ENCODE data around the gene KIF13A. TPM values are rescaled to one million over a fixed set of nuclear protein-coding genes. Genes with fewer than 3 reads are reported as not detected.

The KIF13A gene
- total and polyA plus RNA-seq, 2 experiments from 2014 or later: 8.4 to 28.2 TPM

GRCh38 chr6:17820055-17820454 is 167.4 kb downstream of the KIF13A start:
- Mint-ChIP-seq H3K27ac (peak overlapping the region; percentile 32), H3K36me3 (ENCODE audit: low read depth) (peaks cover 18% of the 10 kb centered on the region), H3K4me3 (no peak overlapping the region), H3K9me3 (no peaks in the 10 kb centered on the region), H3K27me3 (ENCODE audit: insufficient read depth, low read depth, poor library complexity) (peaks cover 2% of the 10 kb centered on the region), H3K4me1 (peaks cover 6% of the 10 kb centered on the region; the same call in 2 of the 3 replicates)
- ATAC-seq: peak; percentile 81
- Histone ChIP-seq H4K20me1 (replicated peaks; ENCODE audit: insufficient read depth) (no peaks in the 10 kb centered on the region), H3K4me2 (no peak overlapping the region), H3K4me3 (no peak overlapping the region), H3K79me2 (replicated peaks; ENCODE audit: insufficient read depth) (no peaks in the 10 kb centered on the region), H3K27ac (ENCODE audit: low read depth) (no peak overlapping the region; the same call in 1 of the 2 replicates), H3K27me3 (ENCODE audit: insufficient read depth) (no peaks in the 10 kb centered on the region), H3K9me2 (ENCODE audit: insufficient read depth) (no peaks in the 10 kb centered on the region), H3K36me3 (ENCODE audit: insufficient read depth) (no peaks in the 10 kb centered on the region; the same call in 1 of the 2 replicates), H2AFZ (no peak overlapping the region), H3K4me1 (ENCODE audit: insufficient read depth) (peaks cover 6% of the 10 kb centered on the region; the same call in 1 of the 2 replicates), H3F3A (replicated peaks; ENCODE audit: low read depth) (no peaks in the 10 kb centered on the region)
- 0 out of 2 replicates have a peak, but pooled peaks have one; percentile 14 for TF ChIP-seq CREB1 (CRISPR knock-in tag; IDR thresholded peaks at IDR 0.05; ENCODE audit: low read depth)
- no peak for TF ChIP-seq ZNF331 (CRISPR knock-in tag; IDR thresholded peaks at IDR 0.05; ENCODE audit: low read depth)
- TF ChIP-seq CTCF (conservative IDR thresholded peaks at IDR 0.05; ENCODE audit: low read depth in 2 of 2): peak in 1 of 2 experiments; percentile 17; a peak in 1 of 4 replicates
- no peak for TF ChIP-seq EZH2 (IDR thresholded peaks at IDR 0.05; ENCODE audit: low read depth, unreplicated experiment)
- peak; percentile 39 for DNase-seq (ENCODE audit: low spot score)

GRCh38 chr6:17817763-17818162 is 169.7 kb downstream of the KIF13A start:
- no peak overlapping the region for H3K27ac Mint-ChIP-seq
- Histone ChIP-seq H3K9me2 (ENCODE audit: insufficient read depth) (no peaks in the 10 kb centered on the region), H3K36me3 (ENCODE audit: insufficient read depth) (peaks cover 5% of the 10 kb centered on the region; the same call in 1 of the 2 replicates), H3F3A (replicated peaks; ENCODE audit: low read depth) (no peaks in the 10 kb centered on the region), H3K27ac (ENCODE audit: low read depth) (no peak overlapping the region), H4K20me1 (replicated peaks; ENCODE audit: insufficient read depth) (no peaks in the 10 kb centered on the region), H3K4me3 (no peak overlapping the region), H3K4me1 (ENCODE audit: insufficient read depth) (peaks cover 6% of the 10 kb centered on the region; the same call in 1 of the 2 replicates), H3K27me3 (ENCODE audit: insufficient read depth) (no peaks in the 10 kb centered on the region), H3K4me2 (no peak overlapping the region), H3K79me2 (replicated peaks; ENCODE audit: insufficient read depth) (no peaks in the 10 kb centered on the region), H2AFZ (no peak overlapping the region)
- H3K4me1 Mint-ChIP-seq: peaks cover 6% of the 10 kb centered on the region; the same call in 2 of the 3 replicates
- no peak overlapping the region for H3K4me3 Mint-ChIP-seq
- ATAC-seq (no peak), DNase-seq (ENCODE audit: low spot score) (no peak)
- H3K9me3 Mint-ChIP-seq: peaks cover 6% of the 10 kb centered on the region; the same call in 1 of the 3 replicates
- peaks cover 29% of the 10 kb centered on the region for H3K36me3 Mint-ChIP-seq (ENCODE audit: low read depth)
- peaks cover 6% of the 10 kb centered on the region for H3K27me3 Mint-ChIP-seq (ENCODE audit: insufficient read depth, low read depth, poor library complexity)
- TF ChIP-seq ZNF331 (CRISPR knock-in tag; IDR thresholded peaks at IDR 0.05; ENCODE audit: low read depth) (no peak), EZH2 (IDR thresholded peaks at IDR 0.05; ENCODE audit: low read depth, unreplicated experiment) (no peak), ZNF462 (CRISPR knock-in tag; IDR thresholded peaks at IDR 0.05) (no peak), STAT1 (IDR thresholded peaks at IDR 0.05; ENCODE audit: unreplicated experiment) (no peak), EZH2phosphoT487 (IDR thresholded peaks at IDR 0.05; ENCODE audit: unreplicated experiment) (no peak), JUNB (IDR thresholded peaks at IDR 0.05; ENCODE audit: unreplicated experiment) (no peak), ZNF114 (CRISPR knock-in tag; IDR thresholded peaks at IDR 0.05) (no peak), ETS1 (IDR thresholded peaks at IDR 0.05) (no peak)

All from GM23338 (cell line).